Subcutaneous adipose tissue (tissue), 4 donors: Measurements from ENCODE around the gene CABCOCO1. TPM values are rescaled to one million over a fixed set of nuclear protein-coding genes. Genes with fewer than 3 reads are reported as not detected.

ENCODE experiments used
- total RNA-seq, 4 donors: library from RNA; depleted of rRNA; stranded (reverse); fragments of >200 nt; gene quantifications; one replicate each; pipeline ENCODE4 v1.1.0, GENCODE V29; 2016
- TF ChIP-seq, protein P1 (sequence below): fragments of 450-650 bp; IDR thresholded peaks from one replicate; pipeline ENCODE4 v1.5.1; 2016; ENCODE audit warnings: low read depth, mild to moderate bottlenecking, control low read depth, antibody characterized with exemption, moderate library complexity

The CABCOCO1 gene
- total RNA-seq, 4 donors from 2014 or later, result 0.22 to 0.82 TPM; not detected in 2

DNA sequence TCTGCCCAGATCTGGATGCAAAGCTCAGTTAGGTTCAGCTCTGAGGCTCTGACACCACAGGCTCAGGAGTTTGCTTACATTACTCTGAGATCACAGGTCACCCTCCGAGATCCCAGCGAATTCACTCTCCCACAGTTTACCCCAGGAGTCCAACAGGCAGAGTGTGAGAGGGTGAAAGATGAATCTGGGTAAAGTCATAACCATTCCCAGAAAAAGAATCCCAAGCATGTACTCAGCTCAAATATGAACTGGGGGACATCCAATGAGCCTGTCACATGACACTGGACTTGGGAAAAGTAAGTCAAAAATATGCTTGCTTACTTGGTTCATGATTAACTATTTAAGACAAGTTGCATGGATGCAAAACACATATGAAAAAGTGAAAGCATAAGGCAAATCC lies 128.5 kb downstream of the CABCOCO1 start:
- TF ChIP-seq, protein P1, sequence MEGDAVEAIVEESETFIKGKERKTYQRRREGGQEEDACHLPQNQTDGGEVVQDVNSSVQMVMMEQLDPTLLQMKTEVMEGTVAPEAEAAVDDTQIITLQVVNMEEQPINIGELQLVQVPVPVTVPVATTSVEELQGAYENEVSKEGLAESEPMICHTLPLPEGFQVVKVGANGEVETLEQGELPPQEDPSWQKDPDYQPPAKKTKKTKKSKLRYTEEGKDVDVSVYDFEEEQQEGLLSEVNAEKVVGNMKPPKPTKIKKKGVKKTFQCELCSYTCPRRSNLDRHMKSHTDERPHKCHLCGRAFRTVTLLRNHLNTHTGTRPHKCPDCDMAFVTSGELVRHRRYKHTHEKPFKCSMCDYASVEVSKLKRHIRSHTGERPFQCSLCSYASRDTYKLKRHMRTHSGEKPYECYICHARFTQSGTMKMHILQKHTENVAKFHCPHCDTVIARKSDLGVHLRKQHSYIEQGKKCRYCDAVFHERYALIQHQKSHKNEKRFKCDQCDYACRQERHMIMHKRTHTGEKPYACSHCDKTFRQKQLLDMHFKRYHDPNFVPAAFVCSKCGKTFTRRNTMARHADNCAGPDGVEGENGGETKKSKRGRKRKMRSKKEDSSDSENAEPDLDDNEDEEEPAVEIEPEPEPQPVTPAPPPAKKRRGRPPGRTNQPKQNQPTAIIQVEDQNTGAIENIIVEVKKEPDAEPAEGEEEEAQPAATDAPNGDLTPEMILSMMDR, result no peak

DNA sequence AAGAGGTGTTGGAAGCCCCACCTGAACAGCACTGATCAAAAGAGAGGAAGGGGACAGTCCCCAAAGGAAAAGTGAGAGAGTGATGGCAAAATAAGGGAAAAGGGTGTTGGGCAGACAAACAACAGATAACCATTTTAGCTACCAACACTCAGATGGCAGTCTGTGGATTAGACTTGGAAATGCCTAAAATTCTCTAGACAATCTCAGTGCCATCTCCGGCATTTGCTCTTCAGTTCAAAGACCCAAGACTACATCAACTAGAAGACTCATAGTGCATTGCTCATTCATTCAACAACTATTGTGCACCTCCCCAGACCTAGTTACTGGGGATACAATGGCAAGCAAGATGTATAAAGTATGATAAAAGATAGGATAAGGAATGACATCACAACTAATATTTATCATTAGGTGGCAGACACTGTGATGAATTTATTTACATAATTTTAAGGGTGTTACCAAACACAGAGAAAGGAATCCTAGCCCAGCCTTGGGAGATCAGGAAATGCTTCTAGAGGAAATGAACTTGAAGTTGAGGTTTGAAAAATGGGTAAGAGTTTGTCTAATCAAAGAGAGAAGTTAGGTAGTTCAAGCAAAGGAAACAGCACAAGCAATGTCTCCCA lies 129.5 kb downstream of the CABCOCO1 start:
- TF ChIP-seq, protein P1, result no peak

DNA sequence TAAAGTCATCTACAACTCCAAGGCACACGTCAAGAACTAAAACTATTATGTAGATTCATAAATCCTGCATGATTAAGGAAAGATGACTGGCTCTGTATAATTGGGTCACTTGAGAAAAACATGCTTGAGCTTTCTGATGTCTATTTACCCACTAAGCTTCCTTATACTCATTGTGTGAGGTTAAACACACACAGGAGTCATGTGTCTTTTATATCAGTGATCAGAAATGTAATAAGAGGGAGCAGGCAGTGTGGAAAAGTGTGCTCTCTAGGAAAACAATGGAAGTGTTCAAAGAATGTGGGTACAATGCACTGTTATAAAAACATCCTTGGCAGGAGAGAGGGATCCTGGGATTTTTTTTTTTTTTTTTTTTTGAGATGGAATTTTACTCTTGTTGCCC lies 130.2 kb downstream of the CABCOCO1 start:
- TF ChIP-seq, protein P1, result no peak

DNA sequence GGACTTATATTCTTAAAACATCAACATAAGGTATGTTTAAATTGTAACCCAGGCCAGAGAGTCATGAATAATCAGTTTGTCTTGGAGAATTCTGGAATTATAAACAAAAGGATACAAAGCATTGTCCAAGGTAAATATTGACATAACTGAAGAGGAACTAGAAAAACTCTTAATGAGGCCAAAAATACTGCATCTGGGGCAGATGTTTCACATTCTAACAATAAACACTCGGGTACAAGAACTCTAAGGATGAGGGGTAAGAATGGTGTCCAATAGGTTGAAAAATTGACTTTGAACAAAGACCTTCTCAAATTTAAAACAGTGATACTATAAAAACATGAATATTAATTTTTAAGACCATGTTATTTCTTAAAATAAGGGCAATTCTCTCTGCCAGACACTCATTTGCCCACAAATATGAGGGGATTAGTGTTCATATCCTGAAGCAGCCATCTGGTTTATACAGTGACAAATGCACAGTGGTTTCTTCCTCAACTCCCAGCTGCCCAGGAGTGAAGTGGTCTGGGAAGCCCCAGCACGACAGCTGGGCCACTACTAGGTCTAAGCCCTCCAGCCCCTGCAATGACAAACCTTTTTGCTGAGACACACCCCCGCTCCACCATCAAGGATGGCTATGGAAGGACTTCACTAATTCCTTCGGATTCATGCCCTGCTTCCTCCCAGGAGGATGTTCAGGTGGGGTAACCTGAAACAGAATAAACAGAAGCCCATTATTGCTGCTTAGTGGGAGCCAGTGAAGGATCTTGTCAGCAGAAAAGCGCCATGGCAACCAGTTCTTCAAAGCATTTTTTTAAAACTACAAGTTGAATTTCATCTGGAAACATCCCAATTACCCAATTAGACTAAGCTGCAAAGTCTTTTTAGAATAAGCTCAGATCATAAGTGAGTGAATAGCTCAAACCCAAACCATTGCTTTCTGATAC lies 131.3 kb downstream of the CABCOCO1 start:
- TF ChIP-seq, protein P1, result no peak

DNA sequence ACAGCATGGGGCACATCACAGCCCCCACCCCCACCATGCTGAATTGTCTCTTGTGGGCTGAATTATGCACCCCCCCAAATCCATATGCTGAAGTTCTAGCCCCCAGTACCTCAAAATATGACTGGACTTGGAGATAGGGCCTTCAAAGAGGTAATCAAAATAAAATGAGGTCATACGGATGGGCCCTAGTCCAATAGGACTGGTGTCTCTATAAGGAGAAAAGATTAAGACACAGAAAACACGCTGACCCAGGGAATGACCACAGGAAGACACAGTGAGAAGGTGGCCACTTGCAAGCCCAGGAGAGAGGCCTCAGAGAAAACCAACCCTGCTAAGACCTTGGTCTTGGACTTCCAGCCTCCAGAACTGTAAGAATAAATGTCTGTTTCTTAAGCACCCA lies 132.4 kb downstream of the CABCOCO1 start:
- TF ChIP-seq, protein P1, result no peak

DNA sequence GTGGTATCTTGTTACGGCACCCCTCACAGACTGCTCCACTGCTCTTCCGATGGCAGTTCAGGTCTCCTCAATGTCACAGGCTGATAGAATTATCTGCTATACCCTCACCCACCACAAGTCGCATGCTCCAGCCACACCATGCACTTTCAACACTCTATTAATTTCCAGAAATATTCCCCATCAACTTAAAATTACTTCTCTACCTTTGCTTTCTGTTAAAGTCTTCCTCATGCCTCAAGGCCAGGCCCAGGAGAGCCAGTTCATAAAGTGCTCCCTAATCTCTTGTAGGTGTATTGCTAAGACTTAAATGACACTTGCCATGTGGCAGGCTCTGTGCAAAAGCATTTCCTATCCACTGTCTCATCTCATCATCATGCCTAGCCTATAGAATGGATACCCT lies 132.8 kb downstream of the CABCOCO1 start:
- TF ChIP-seq, protein P1, result no peak

DNA sequence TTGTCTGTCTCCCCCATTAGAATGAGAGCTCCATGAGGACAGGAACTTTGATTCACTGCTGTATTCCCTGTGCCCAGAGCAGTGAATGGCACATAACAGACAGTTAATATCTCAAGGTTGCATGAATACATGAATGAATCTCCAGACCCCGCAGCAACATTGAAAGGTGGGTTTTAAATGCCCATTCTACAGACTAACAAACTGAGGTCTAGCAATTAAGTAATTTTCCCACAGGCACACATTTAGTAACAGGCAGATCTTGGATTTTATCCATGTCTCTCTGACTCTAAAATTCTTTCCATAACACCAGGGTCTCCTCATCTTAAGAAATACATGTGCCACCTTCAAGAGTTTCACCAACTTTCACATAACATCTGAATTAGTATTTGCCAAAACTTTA lies 134.1 kb downstream of the CABCOCO1 start:
- TF ChIP-seq, protein P1, result no peak
